Measurements from ENCODE around the gene LDLRAP1. TPM values are rescaled to one million over a fixed set of nuclear protein-coding genes. Genes with fewer than 3 reads are reported as not detected.
A peak's percentile ranks its signal among the peaks of the same experiment; 100 is the strongest.
"Not testable (repeated sequence)": the region's sequence is repeated elsewhere in the genome, so short reads cannot be mapped to it uniquely, and the experiment has no call there.

Gene LDLRAP1
- total RNA-seq, 1 experiment from 2014 or later = 8.4 TPM

- no peak for DNase-seq (ENCODE audit: low read depth)
- in situ Hi-C loops (cut with HindIII; ENCODE audit: low pct_unique_long_range_greater_than_20kb, low sequenced_read_pairs) = no loop called here
Measured at GRCh38 chr1:25581764-25582163, 38.4 kb downstream of the LDLRAP1 start.

- no peak for DNase-seq (ENCODE audit: low read depth)
- in situ Hi-C loops (cut with HindIII; ENCODE audit: low pct_unique_long_range_greater_than_20kb, low sequenced_read_pairs) = no loop called here
Measured at GRCh38 chr1:25583519-25584370, 40.3 kb downstream of the LDLRAP1 start.

- no peak for DNase-seq (ENCODE audit: low read depth)
- in situ Hi-C loops (cut with HindIII; ENCODE audit: low pct_unique_long_range_greater_than_20kb, low sequenced_read_pairs) = no loop called here
Measured at GRCh38 chr1:25586181-25586588, 42.8 kb downstream of the LDLRAP1 start.

- no peak for DNase-seq (ENCODE audit: low read depth)
Measured at GRCh38 chr1:25587290-25587689, 43.9 kb downstream of the LDLRAP1 start.

GRCh38 chr1:25588224-25588623 lies 44.8 kb downstream of the LDLRAP1 start:
- DNase-seq (ENCODE audit: low read depth); in situ Hi-C loops (cut with HindIII; ENCODE audit: low pct_unique_long_range_greater_than_20kb, low sequenced_read_pairs): not testable (repeated sequence)

More at GRCh38 chr1:25587290-25587689, 43.9 kb downstream of the LDLRAP1 start:
- in situ Hi-C loops (cut with HindIII; ENCODE audit: low pct_unique_long_range_greater_than_20kb, low sequenced_read_pairs) = no loop called here

GRCh38 chr1:25588786-25589185 lies 45.4 kb downstream of the LDLRAP1 start:
- DNase-seq (ENCODE audit: low read depth); in situ Hi-C loops (cut with HindIII; ENCODE audit: low pct_unique_long_range_greater_than_20kb, low sequenced_read_pairs): not testable (repeated sequence)

- DNase-seq (ENCODE audit: low read depth) = no peak
- in situ Hi-C loops (cut with HindIII; ENCODE audit: low pct_unique_long_range_greater_than_20kb, low sequenced_read_pairs) = no loop called here
Measured at GRCh38 chr1:25590096-25590824, 46.9 kb downstream of the LDLRAP1 start.

- in situ Hi-C loops (cut with HindIII; ENCODE audit: low pct_unique_long_range_greater_than_20kb, low sequenced_read_pairs) = no loop called here
- DNase-seq (ENCODE audit: low read depth) = no peak
Measured at GRCh38 chr1:25593861-25594260, 50.5 kb downstream of the LDLRAP1 start.

DNA sequence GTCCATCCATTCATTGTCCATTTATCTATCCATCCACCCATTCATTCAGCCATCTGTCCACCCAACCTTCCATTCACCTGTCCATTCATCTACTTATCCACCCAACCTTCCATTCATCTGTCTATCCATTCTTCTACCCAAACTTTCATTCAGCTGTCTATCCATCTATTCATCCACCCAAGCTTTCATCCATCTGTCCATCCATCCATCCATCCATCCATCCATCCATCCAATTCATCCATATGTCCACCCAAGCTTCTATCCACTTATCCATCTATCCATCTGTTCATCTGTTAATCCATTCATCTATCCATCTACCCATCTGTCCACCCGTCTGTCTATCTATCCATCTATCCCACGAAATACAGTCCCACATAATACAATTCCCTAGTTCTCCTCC lies 51.6 kb downstream of the LDLRAP1 start:
- in situ Hi-C loops (cut with HindIII; ENCODE audit: low pct_unique_long_range_greater_than_20kb, low sequenced_read_pairs) = no loop called here
- no peak for DNase-seq (ENCODE audit: low read depth)

- DNase-seq (ENCODE audit: low read depth); in situ Hi-C loops (cut with HindIII; ENCODE audit: low pct_unique_long_range_greater_than_20kb, low sequenced_read_pairs): not testable (repeated sequence)
Measured at GRCh38 chr1:25596641-25597040, 53.2 kb downstream of the LDLRAP1 start.

DNA sequence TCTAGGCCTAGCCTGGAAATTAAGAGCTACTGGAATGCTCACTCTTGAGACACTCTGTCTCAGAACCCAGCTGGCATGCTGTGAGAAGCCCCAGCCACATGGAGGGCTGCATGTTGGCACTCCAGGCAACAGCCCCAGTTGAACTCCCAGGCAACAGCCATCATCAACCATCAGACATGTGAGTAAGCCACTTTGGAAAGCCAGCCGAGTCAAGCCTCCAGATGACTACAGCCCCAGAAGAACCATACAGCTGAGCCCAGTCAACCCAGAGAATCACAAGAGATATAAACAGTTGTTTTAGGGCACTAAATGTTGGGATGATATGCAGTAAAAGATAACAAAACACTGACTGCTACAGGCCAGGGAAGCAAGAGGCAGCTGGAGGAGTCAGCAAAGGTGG lies 55.5 kb downstream of the LDLRAP1 start:
- no peak for DNase-seq (ENCODE audit: low read depth)
- in situ Hi-C loops (cut with HindIII; ENCODE audit: low pct_unique_long_range_greater_than_20kb, low sequenced_read_pairs) = no loop called here

GRCh38 chr1:25599969-25600610 lies 56.7 kb downstream of the LDLRAP1 start:
- in situ Hi-C loops (cut with HindIII; ENCODE audit: low pct_unique_long_range_greater_than_20kb, low sequenced_read_pairs) = no loop called here
- no peak for DNase-seq (ENCODE audit: low read depth)

GRCh38 chr1:25600971-25601699 lies 57.7 kb downstream of the LDLRAP1 start:
- DNase-seq (ENCODE audit: low read depth); in situ Hi-C loops (cut with HindIII; ENCODE audit: low pct_unique_long_range_greater_than_20kb, low sequenced_read_pairs): not testable (repeated sequence)

DNA sequence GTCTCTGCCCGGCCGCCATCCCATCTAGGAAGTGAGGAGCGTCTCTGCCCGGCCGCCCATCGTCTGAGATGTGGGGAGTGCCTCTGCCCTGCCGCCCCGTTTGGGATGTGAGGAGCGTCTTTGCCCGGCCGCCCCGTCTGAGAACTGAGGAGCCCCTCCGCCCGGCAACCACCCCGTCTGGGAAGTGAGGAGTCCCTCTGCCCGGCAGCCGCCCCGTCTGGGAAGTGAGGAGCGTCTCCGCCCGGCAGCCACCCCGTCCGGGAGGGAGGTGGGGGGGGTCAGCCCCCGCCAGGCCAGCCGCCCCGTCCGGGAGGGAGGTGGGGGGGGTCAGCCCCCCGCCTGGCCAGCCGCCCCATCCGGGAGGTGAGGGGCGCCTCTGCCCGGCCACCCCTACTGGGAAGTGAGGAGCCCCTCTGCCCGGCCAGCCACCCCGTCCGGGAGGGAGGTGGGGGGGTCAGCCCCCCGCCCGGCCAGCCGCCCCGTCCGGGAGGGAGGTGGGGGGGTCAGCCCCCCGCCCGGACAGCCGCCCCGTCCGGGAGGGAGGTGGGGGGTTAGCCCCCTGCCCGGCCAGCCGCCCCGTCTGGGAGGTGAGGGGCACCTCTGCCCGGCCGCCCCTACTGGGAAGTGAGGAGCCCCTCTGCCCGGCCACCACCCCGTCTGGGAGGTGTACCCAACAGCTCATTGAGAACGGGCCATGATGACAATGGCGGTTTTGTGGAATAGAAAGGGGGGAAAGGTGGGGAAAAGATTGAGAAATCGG lies 60.6 kb downstream of the LDLRAP1 start:
- in situ Hi-C loops (cut with HindIII; ENCODE audit: low pct_unique_long_range_greater_than_20kb, low sequenced_read_pairs) = not testable (repeated sequence)

GRCh38 chr1:25607123-25607522 lies 63.7 kb downstream of the LDLRAP1 start:
- DNase-seq (ENCODE audit: low read depth) = no peak
- in situ Hi-C loops (cut with HindIII; ENCODE audit: low pct_unique_long_range_greater_than_20kb, low sequenced_read_pairs) = no loop called here

More for the DNA sequence above, 60.6 kb downstream of the LDLRAP1 start:
- not testable (repeated sequence) for DNase-seq (ENCODE audit: low read depth)

- DNase-seq (ENCODE audit: low read depth) = peak; percentile 54
- in situ Hi-C loops (cut with HindIII; ENCODE audit: low pct_unique_long_range_greater_than_20kb, low sequenced_read_pairs) = no loop called here
Measured at GRCh38 chr1:25608488-25609178, 65.2 kb downstream of the LDLRAP1 start.

DNA sequence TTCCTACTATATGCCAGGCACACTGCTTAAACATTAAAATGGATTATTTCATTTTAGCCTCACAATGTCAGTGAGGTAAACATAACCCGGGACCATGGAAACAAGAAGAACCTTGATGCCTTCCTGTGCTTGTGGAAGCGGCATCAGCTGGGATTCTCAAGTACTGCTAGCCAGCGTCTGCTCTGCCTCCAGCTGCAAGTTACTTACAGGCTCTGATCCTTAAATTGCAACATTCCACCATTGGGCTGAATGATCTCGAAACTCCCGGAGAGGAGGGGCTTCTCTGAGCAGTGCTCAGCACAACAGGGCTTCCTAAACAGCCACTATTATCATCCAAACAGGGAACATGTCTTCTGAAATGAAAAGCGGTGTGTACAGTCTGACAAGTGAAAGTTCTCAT lies 66.5 kb downstream of the LDLRAP1 start:
- in situ Hi-C loops (cut with HindIII; ENCODE audit: low pct_unique_long_range_greater_than_20kb, low sequenced_read_pairs) = no loop called here
- DNase-seq (ENCODE audit: low read depth) = no peak
